Osteocyte (in vitro differentiated cells): ENCODE results near the gene DMKN. TPM values are rescaled to one million over a fixed set of nuclear protein-coding genes. Genes with fewer than 3 reads are reported as not detected.

ENCODE experiments used
- DNase-seq: peaks from one replicate; pipeline ENCODE4 v3.0.0; 2021; ENCODE audit warnings: mixed read lengths; ENCODE audit not compliant: unreplicated experiment; ENCODE audit errors: extremely low spot score
- H3K27ac Mint-ChIP-seq: one replicate; pipeline ENCODE4 v1.8.0; 2021; ENCODE audit warnings: mild to moderate bottlenecking, mixed read lengths; ENCODE audit not compliant: unreplicated experiment
- H3K27me3 Mint-ChIP-seq: one replicate; pipeline ENCODE4 v1.8.0; 2021; ENCODE audit warnings: mixed read lengths; ENCODE audit not compliant: unreplicated experiment
- H3K36me3 Mint-ChIP-seq: one replicate; pipeline ENCODE4 v1.8.0; 2021; ENCODE audit warnings: mixed read lengths; ENCODE audit not compliant: unreplicated experiment
- H3K4me1 Mint-ChIP-seq: one replicate; pipeline ENCODE4 v1.8.0; 2021; ENCODE audit warnings: mixed read lengths; ENCODE audit not compliant: unreplicated experiment
- H3K4me3 Mint-ChIP-seq: one replicate; pipeline ENCODE4 v1.8.0; 2021; ENCODE audit warnings: mild to moderate bottlenecking, moderate library complexity, mixed read lengths; ENCODE audit not compliant: unreplicated experiment
- H3K9me3 Mint-ChIP-seq: one replicate; pipeline ENCODE4 v1.8.0; 2021; ENCODE audit warnings: mixed read lengths; ENCODE audit not compliant: unreplicated experiment
- CTCF ChIP-seq: fragments of 200-600 bp; sonication (generic); IDR thresholded peaks from 2 replicates; pipeline ENCODE4 v1.5.0; 2021; ENCODE audit warnings: antibody characterized with exemption, mild to moderate bottlenecking, moderate library complexity
- total RNA-seq: library from RNA; stranded (reverse); gene quantifications from 2 replicates; pipeline ENCODE4 v1.2.1, GENCODE V29; 2021

DMKN gene
- total RNA-seq, 1 donor from 2014 or later: not detected

- H3K4me1 Mint-ChIP-seq: peaks cover 20% of the 10 kb centered on the region
- H3K4me3 Mint-ChIP-seq: peak overlapping the region; percentile 4
- no peak for TF ChIP-seq CTCF
- no peaks in the 10 kb centered on the region for H3K27me3 Mint-ChIP-seq
- H3K9me3 Mint-ChIP-seq: no peaks in the 10 kb centered on the region
- H3K36me3 Mint-ChIP-seq: no peaks in the 10 kb centered on the region
- no peak for DNase-seq
- H3K27ac Mint-ChIP-seq: no peak overlapping the region
These were observed 30.0 kb upstream of the DMKN start for GRCh38 chr19:35543280-35544109.

GRCh38 chr19:35542209-35542608 is 28.8 kb upstream of the DMKN start:
- Mint-ChIP-seq H3K4me1 (peaks cover 20% of the 10 kb centered on the region), H3K9me3 (no peaks in the 10 kb centered on the region), H3K4me3 (no peak overlapping the region), H3K27ac (no peak overlapping the region), H3K36me3 (no peaks in the 10 kb centered on the region), H3K27me3 (no peaks in the 10 kb centered on the region)
- TF ChIP-seq CTCF: no peak
- no peak for DNase-seq

- H3K4me3 Mint-ChIP-seq: no peak overlapping the region
These were observed 27.0 kb upstream of the DMKN start for GRCh38 chr19:35540356-35540927.

GRCh38 chr19:35539850-35540249 is 26.4 kb upstream of the DMKN start:
- Mint-ChIP-seq H3K4me3 (no peak overlapping the region), H3K4me1 (peaks cover 7% of the 10 kb centered on the region), H3K36me3 (no peaks in the 10 kb centered on the region), H3K27ac (no peak overlapping the region), H3K27me3 (no peaks in the 10 kb centered on the region), H3K9me3 (no peaks in the 10 kb centered on the region)
- TF ChIP-seq CTCF: no peak
- DNase-seq: no peak

More at GRCh38 chr19:35540356-35540927, 27.0 kb upstream of the DMKN start:
- Mint-ChIP-seq H3K9me3 (no peaks in the 10 kb centered on the region), H3K4me1 (peaks cover 8% of the 10 kb centered on the region), H3K27me3 (no peaks in the 10 kb centered on the region), H3K27ac (no peak overlapping the region), H3K36me3 (no peaks in the 10 kb centered on the region)
- TF ChIP-seq CTCF: no peak
- no peak for DNase-seq

GRCh38 chr19:35539314-35539713 is 25.9 kb upstream of the DMKN start:
- no peaks in the 10 kb centered on the region for H3K9me3 Mint-ChIP-seq
- no peaks in the 10 kb centered on the region for H3K36me3 Mint-ChIP-seq
- no peak overlapping the region for H3K4me3 Mint-ChIP-seq
- no peak for TF ChIP-seq CTCF
- peaks cover 2% of the 10 kb centered on the region for H3K4me1 Mint-ChIP-seq
- DNase-seq: no peak
- H3K27me3 Mint-ChIP-seq: no peaks in the 10 kb centered on the region
- no peak overlapping the region for H3K27ac Mint-ChIP-seq
